ENCODE data around the gene SPOP.

Gene SPOP

DNA sequence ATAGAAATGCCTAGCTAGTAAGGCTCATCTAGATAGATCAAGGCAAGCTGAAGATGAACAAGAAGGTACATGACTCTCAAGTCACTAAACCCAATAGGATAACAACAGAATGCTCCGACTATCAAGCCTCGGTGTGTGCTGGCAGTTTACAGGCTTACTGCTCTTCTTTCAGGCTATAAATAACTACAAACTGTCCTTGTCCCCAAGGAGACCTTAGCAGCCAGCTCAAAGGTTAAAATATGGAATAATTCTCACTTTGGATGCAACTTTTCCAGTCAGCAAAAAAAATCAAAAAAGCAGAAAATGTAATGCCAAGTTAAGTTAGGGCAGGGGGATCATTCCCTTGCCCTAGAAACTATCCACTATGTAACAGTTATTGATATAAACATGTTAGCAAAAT is 44.6 kb downstream of the SPOP start:
- DNase-seq (ENCODE audit: extremely low spot score) = no peak
- CTCF ChIA-PET = no interaction called here
- no peak for TF ChIP-seq HDGF (IDR thresholded peaks at IDR 0.05; ENCODE audit: borderline replicate concordance)
- POLR2A ChIA-PET = no interaction called here

DNA sequence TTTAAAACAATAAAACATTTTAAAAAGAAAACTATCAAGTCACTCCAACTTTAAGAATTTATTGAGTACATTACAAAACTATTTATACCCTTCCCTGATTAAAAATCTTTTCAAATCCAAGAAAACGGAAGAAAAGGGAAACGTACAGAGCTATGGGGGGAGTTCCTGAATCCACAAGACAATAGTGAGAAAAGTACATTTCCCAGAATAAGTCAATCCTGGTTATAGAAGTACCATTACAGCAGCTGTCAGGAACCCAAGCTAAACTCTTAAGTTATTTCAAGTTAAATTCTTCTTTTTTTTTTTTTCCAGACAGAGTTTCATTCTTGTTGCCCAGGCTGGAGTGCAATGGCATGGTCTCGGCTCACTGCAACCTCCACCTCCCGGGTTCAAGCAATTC is 45.7 kb downstream of the SPOP start:
- no peak for DNase-seq (ENCODE audit: extremely low spot score)
- CTCF ChIA-PET = no interaction called here
- POLR2A ChIA-PET = no interaction called here
- TF ChIP-seq FOXA1 (IDR thresholded peaks at IDR 0.05) (no peak), LEF1 (IDR thresholded peaks at IDR 0.05; ENCODE audit: borderline replicate concordance) (no peak)

DNA sequence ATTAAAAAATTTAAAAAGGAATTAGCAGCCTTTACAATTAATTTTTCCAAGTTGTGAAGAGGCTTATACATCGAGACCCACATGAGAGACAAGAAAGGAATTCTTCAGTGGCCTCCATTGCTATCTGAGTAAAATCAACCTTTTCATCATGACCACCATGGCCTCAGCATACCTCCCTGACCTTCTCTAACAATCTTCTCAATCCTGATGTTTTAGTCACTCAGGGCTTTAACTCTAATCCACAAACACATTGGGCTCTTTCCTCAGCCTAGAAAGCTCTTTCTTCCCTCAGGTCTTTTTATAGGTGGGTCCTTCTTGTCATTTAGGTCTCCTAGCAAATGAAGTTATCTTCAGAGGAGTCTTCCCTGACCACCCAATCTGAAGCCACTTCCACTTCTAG is 46.4 kb downstream of the SPOP start:
- CTCF ChIA-PET = interaction anchor here (0.6 kb wide), 1 partner anchor 9 kb away, joined by 3 read pairs; no protein-coding TSS in a partner anchor
- POLR2A ChIA-PET = interaction anchor here (0.7 kb wide), 1 partner anchor 21 kb away, joined by 3 read pairs; no protein-coding TSS in a partner anchor

DNA sequence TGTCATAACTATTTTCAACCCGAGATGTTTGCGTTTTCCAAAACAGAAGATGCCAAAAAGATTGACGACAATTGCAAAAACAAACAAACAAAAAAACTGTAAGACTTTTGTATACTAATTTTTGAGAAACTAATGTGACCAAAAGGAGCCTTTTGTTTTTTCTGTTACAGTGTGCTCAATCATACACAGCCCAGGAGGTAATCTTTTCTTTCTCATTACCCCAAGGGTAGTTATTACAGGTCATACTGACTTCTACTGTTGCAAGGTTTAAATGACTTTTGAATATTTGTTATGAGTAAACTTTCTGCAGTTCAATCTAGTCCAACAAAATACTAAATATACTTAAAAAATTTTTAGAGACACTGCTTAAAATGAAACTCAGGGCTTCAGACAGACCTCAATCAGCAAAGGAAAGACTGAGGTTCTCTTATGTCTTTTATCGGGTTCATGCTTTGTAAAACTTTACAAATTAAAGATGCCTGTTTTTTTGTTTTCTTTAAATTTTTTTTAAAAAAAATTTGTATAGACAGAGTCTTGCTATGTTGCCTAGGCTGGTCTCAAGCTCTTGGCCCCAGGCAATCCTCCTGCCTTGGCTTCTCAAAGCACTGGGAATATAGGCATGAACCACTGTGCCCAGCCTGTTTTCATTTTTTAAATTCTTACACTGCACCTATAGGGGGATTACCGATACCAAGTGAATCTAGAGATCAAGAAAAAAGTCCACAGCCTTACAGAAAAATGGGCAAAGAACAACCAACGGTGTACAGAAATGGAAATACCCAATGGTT is 47.6 kb downstream of the SPOP start:
- POLR2A ChIA-PET = no interaction called here
- DNase-seq (ENCODE audit: extremely low spot score) = no peak
- TF ChIP-seq BHLHE40 (IDR thresholded peaks at IDR 0.05; ENCODE audit: borderline replicate concordance) = no peak
- TF ChIP-seq L3MBTL2 (conservative IDR thresholded peaks at IDR 0.05) = no peak
- TF ChIP-seq, protein P1, sequence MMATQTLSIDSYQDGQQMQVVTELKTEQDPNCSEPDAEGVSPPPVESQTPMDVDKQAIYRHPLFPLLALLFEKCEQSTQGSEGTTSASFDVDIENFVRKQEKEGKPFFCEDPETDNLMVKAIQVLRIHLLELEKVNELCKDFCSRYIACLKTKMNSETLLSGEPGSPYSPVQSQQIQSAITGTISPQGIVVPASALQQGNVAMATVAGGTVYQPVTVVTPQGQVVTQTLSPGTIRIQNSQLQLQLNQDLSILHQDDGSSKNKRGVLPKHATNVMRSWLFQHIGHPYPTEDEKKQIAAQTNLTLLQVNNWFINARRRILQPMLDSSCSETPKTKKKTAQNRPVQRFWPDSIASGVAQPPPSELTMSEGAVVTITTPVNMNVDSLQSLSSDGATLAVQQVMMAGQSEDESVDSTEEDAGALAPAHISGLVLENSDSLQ (IDR thresholded peaks at IDR 0.05) = no peak
- TF ChIP-seq NFRKB (IDR thresholded peaks at IDR 0.05) = no peak
- TF ChIP-seq LEF1 (IDR thresholded peaks at IDR 0.05; ENCODE audit: borderline replicate concordance) = no peak
- no peak for TF ChIP-seq CTBP1 (IDR thresholded peaks at IDR 0.05; ENCODE audit: borderline replicate concordance)
- TF ChIP-seq SUZ12 (IDR thresholded peaks at IDR 0.05) = no peak
- no peak for TF ChIP-seq ZNF384 (IDR thresholded peaks at IDR 0.05)
- no peak for TF ChIP-seq ARNT (IDR thresholded peaks at IDR 0.05)
- TF ChIP-seq ELF4 (IDR thresholded peaks at IDR 0.05) = no peak
- no peak for TF ChIP-seq FOXA1 (IDR thresholded peaks at IDR 0.05)
- no peak for TF ChIP-seq FOXK2 (IDR thresholded peaks at IDR 0.05)
- no peak for TF ChIP-seq HDGF (IDR thresholded peaks at IDR 0.05; ENCODE audit: borderline replicate concordance)
- TF ChIP-seq SP1 (IDR thresholded peaks at IDR 0.05) = no peak
- TF ChIP-seq FOXM1 (IDR thresholded peaks at IDR 0.05; ENCODE audit: borderline replicate concordance) = no peak
- no peak for TF ChIP-seq TARDBP (IDR thresholded peaks at IDR 0.05)
- CTCF ChIA-PET = no interaction called here

More for the DNA sequence above, 46.4 kb downstream of the SPOP start:
- DNase-seq (ENCODE audit: extremely low spot score) = no peak
- TF ChIP-seq ELF4 (IDR thresholded peaks at IDR 0.05) = no peak
- TF ChIP-seq HDGF (IDR thresholded peaks at IDR 0.05; ENCODE audit: borderline replicate concordance) = no peak
- TF ChIP-seq CTBP1 (IDR thresholded peaks at IDR 0.05; ENCODE audit: borderline replicate concordance) = no peak
- no peak for TF ChIP-seq BHLHE40 (IDR thresholded peaks at IDR 0.05; ENCODE audit: borderline replicate concordance)
- TF ChIP-seq SUZ12 (IDR thresholded peaks at IDR 0.05) = no peak
- no peak for TF ChIP-seq FOXM1 (IDR thresholded peaks at IDR 0.05; ENCODE audit: borderline replicate concordance)
- TF ChIP-seq LEF1 (IDR thresholded peaks at IDR 0.05; ENCODE audit: borderline replicate concordance) = no peak
- no peak for TF ChIP-seq L3MBTL2 (conservative IDR thresholded peaks at IDR 0.05)
- no peak for TF ChIP-seq FOXK2 (IDR thresholded peaks at IDR 0.05)
- no peak for TF ChIP-seq TARDBP (IDR thresholded peaks at IDR 0.05)
- TF ChIP-seq, protein P1 (IDR thresholded peaks at IDR 0.05) = no peak
- no peak for TF ChIP-seq ARNT (IDR thresholded peaks at IDR 0.05)
- TF ChIP-seq NFRKB (IDR thresholded peaks at IDR 0.05) = no peak
- TF ChIP-seq SP1 (IDR thresholded peaks at IDR 0.05) = no peak
- no peak for TF ChIP-seq FOXA1 (IDR thresholded peaks at IDR 0.05)
- no peak for TF ChIP-seq ZNF384 (IDR thresholded peaks at IDR 0.05)

DNA sequence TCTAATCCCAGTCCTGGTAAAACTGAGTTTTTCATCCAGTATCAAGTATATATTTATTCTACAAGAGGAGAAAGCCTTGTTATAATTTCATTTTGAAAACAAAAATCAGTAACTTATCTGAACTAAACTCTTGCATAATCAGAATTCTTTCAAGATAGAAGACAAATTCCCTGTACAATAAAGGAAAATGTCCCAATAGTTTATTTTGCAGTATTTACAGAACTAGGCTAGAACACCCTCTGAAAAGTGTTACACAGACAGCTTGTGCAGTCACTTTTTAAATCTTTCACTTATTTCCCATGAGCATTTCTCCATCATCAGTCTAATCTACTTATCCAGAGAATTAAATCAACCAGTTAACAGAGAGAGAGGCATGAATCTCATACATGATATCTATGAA is 48.5 kb downstream of the SPOP start:
- POLR2A ChIA-PET = no interaction called here
- CTCF ChIA-PET = no interaction called here
- no peak for TF ChIP-seq FOXA1 (IDR thresholded peaks at IDR 0.05)
- TF ChIP-seq FOXK2 (IDR thresholded peaks at IDR 0.05) = no peak
- TF ChIP-seq NFRKB (IDR thresholded peaks at IDR 0.05) = no peak
- TF ChIP-seq ZNF384 (IDR thresholded peaks at IDR 0.05) = no peak
- no peak for TF ChIP-seq ELF4 (IDR thresholded peaks at IDR 0.05)
- TF ChIP-seq HDGF (IDR thresholded peaks at IDR 0.05; ENCODE audit: borderline replicate concordance) = no peak
- no peak for TF ChIP-seq SUZ12 (IDR thresholded peaks at IDR 0.05)
- no peak for TF ChIP-seq CTBP1 (IDR thresholded peaks at IDR 0.05; ENCODE audit: borderline replicate concordance)
- TF ChIP-seq, protein P1 (IDR thresholded peaks at IDR 0.05) = no peak
- TF ChIP-seq SP1 (IDR thresholded peaks at IDR 0.05) = no peak
- no peak for TF ChIP-seq ARNT (IDR thresholded peaks at IDR 0.05)
- DNase-seq (ENCODE audit: extremely low spot score) = no peak

DNA sequence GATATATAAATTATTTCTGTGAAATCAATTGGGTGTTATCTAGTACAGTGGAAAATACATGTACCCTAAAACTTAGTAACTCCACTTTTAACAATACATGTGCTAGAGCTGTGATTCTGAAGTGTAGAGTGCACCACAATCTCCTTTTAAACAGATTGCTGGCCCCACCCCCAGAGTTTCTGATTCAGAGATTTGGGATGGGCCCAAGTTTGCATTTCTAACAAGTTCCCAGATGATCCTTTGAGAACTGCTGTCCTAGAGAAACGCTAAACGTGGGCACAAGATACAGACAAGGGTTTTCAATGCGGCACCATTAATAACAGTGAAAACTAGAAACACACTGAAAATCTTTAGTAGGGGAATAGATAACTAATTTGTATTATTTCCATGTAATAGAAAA is 53.0 kb downstream of the SPOP start:
- no peak for DNase-seq (ENCODE audit: extremely low spot score)
- ChIA-PET CTCF (interaction anchor here (0.6 kb wide), 1 partner anchor 69 kb away, joined by 4 read pairs; no protein-coding TSS in a partner anchor), POLR2A (no interaction called here)
- TF ChIP-seq BHLHE40 (IDR thresholded peaks at IDR 0.05; ENCODE audit: borderline replicate concordance) (no peak), L3MBTL2 (conservative IDR thresholded peaks at IDR 0.05) (no peak), TARDBP (IDR thresholded peaks at IDR 0.05) (no peak), FOXK2 (IDR thresholded peaks at IDR 0.05) (no peak), SUZ12 (IDR thresholded peaks at IDR 0.05) (no peak), LEF1 (IDR thresholded peaks at IDR 0.05; ENCODE audit: borderline replicate concordance) (no peak), FOXA1 (IDR thresholded peaks at IDR 0.05) (no peak), ARNT (IDR thresholded peaks at IDR 0.05) (no peak), HDGF (IDR thresholded peaks at IDR 0.05; ENCODE audit: borderline replicate concordance) (no peak), SP1 (IDR thresholded peaks at IDR 0.05) (no peak), FOXM1 (IDR thresholded peaks at IDR 0.05; ENCODE audit: borderline replicate concordance) (no peak), NFRKB (IDR thresholded peaks at IDR 0.05) (no peak), ZNF384 (IDR thresholded peaks at IDR 0.05) (no peak), CTBP1 (IDR thresholded peaks at IDR 0.05; ENCODE audit: borderline replicate concordance) (no peak), ELF4 (IDR thresholded peaks at IDR 0.05) (no peak)
- TF ChIP-seq, protein P1 (IDR thresholded peaks at IDR 0.05) = no peak
